Muscle layer of duodenum (tissue), 2 donors: ENCODE data around the gene PCBD1.
"Not testable (repeated sequence)": the region's sequence is repeated elsewhere in the genome, so short reads cannot be mapped to it uniquely, and the experiment has no call there.

Experiments used
- H3K27ac ChIP-seq: one replicate; pipeline ENCODE4 v1.7.0; 2013; ENCODE audit warnings: mild to moderate bottlenecking, low read length
- H3K27me3 ChIP-seq: one replicate; pipeline ENCODE4 v1.7.0; 2013; ENCODE audit warnings: low read depth, mild to moderate bottlenecking, control low read depth, low read length
- H3K36me3 ChIP-seq, 2 donors: one replicate each; pipeline ENCODE4 v1.7.0; 2013; ENCODE audit warnings: low read length in 2 of 2, control low read depth in 1 of 2, mild to moderate bottlenecking in 1 of 2; ENCODE audit not compliant: insufficient read depth in 2 of 2, control insufficient read depth in 1 of 2
- H3K4me1 ChIP-seq, 2 donors: one replicate each; pipeline ENCODE4 v1.7.0; 2013; ENCODE audit warnings: low read length in 2 of 2, mild to moderate bottlenecking in 2 of 2, control low read depth in 1 of 2, moderate library complexity in 1 of 2; ENCODE audit not compliant: insufficient read depth in 2 of 2, control insufficient read depth in 1 of 2
- H3K4me3 ChIP-seq, 2 donors: one replicate each; pipeline ENCODE4 v1.7.0; 2013; ENCODE audit warnings: low read length in 2 of 2, low read depth in 1 of 2, mild to moderate bottlenecking in 1 of 2
- H3K9me3 ChIP-seq, 2 donors: one replicate each; pipeline ENCODE4 v1.7.0; 2013; ENCODE audit warnings: low read length in 2 of 2, control low read depth in 1 of 2, mild to moderate bottlenecking in 1 of 2; ENCODE audit not compliant: control insufficient read depth in 1 of 2
- donor health status: healthy.

PCBD1 gene

GRCh38 chr10:70927189-70927943 is 39.0 kb upstream of the PCBD1 start:
- H3K27me3 ChIP-seq = no peaks in the 10 kb centered on the region

GRCh38 chr10:70926226-70927000 is 38.0 kb upstream of the PCBD1 start:
- Histone ChIP-seq H3K27me3 (no peaks in the 10 kb centered on the region), H3K9me3 (no peaks in the 10 kb centered on the region), H3K4me3 (no peak overlapping the region), H3K4me1 (no peaks in the 10 kb centered on the region), H3K27ac (no peak overlapping the region), H3K36me3 (no peaks in the 10 kb centered on the region)

More at GRCh38 chr10:70927189-70927943, 39.0 kb upstream of the PCBD1 start:
- Histone ChIP-seq H3K4me3 (no peak overlapping the region), H3K9me3 (no peaks in the 10 kb centered on the region), H3K27ac (no peak overlapping the region), H3K36me3 (no peaks in the 10 kb centered on the region), H3K4me1 (no peaks in the 10 kb centered on the region)

GRCh38 chr10:70925377-70926225 is 37.2 kb upstream of the PCBD1 start:
- no peaks in the 10 kb centered on the region for H3K4me1 ChIP-seq

GRCh38 chr10:70923696-70924095 is 35.3 kb upstream of the PCBD1 start:
- no peak overlapping the region for H3K27ac ChIP-seq
- no peaks in the 10 kb centered on the region for H3K4me1 ChIP-seq
- no peaks in the 10 kb centered on the region for H3K9me3 ChIP-seq
- H3K36me3 ChIP-seq = no peaks in the 10 kb centered on the region
- H3K4me3 ChIP-seq = no peak overlapping the region
- H3K27me3 ChIP-seq = no peaks in the 10 kb centered on the region

More at GRCh38 chr10:70925377-70926225, 37.2 kb upstream of the PCBD1 start:
- H3K27ac ChIP-seq = no peak overlapping the region
- H3K4me3 ChIP-seq = no peak overlapping the region
- H3K27me3 ChIP-seq = no peaks in the 10 kb centered on the region
- H3K9me3 ChIP-seq = no peaks in the 10 kb centered on the region
- H3K36me3 ChIP-seq = no peaks in the 10 kb centered on the region

- Histone ChIP-seq H3K27ac (no peak overlapping the region), H3K27me3 (no peaks in the 10 kb centered on the region), H3K4me1 (no peaks in the 10 kb centered on the region), H3K9me3 (no peaks in the 10 kb centered on the region), H3K4me3 (no peak overlapping the region), H3K36me3 (no peaks in the 10 kb centered on the region)
Observed at GRCh38 chr10:70921285-70921684, 32.9 kb upstream of the PCBD1 start.

- H3K4me1 ChIP-seq = no peaks in the 10 kb centered on the region
- H3K9me3 ChIP-seq = no peaks in the 10 kb centered on the region
- no peak overlapping the region for H3K4me3 ChIP-seq
- H3K36me3 ChIP-seq = no peaks in the 10 kb centered on the region
- H3K27ac ChIP-seq = no peak overlapping the region
- H3K27me3 ChIP-seq = no peaks in the 10 kb centered on the region
Observed at GRCh38 chr10:70920519-70920918, 32.2 kb upstream of the PCBD1 start.

- H3K4me1 ChIP-seq, H3K4me3 ChIP-seq, H3K27ac ChIP-seq, H3K9me3 ChIP-seq, H3K27me3 ChIP-seq, H3K36me3 ChIP-seq: not testable (repeated sequence)
Observed at GRCh38 chr10:70919906-70920305, 31.5 kb upstream of the PCBD1 start.

GRCh38 chr10:70918851-70919530 is 30.6 kb upstream of the PCBD1 start:
- no peaks in the 10 kb centered on the region for H3K4me1 ChIP-seq
- no peaks in the 10 kb centered on the region for H3K36me3 ChIP-seq
- H3K27ac ChIP-seq = no peak overlapping the region
- no peaks in the 10 kb centered on the region for H3K27me3 ChIP-seq
- H3K4me3 ChIP-seq = no peak overlapping the region
- H3K9me3 ChIP-seq = no peaks in the 10 kb centered on the region

- H3K27me3 ChIP-seq = no peaks in the 10 kb centered on the region
- H3K4me3 ChIP-seq = no peak overlapping the region
- H3K9me3 ChIP-seq = no peaks in the 10 kb centered on the region
- H3K36me3 ChIP-seq = no peaks in the 10 kb centered on the region
- peaks cover 0 to 5% of the 10 kb centered on the region in 2 donors for H3K4me1 ChIP-seq
- no peak overlapping the region for H3K27ac ChIP-seq
Observed at GRCh38 chr10:70917635-70918034, 29.3 kb upstream of the PCBD1 start.

GRCh38 chr10:70917226-70917625 is 28.9 kb upstream of the PCBD1 start:
- H3K4me3 ChIP-seq = no peak overlapping the region
- H3K27me3 ChIP-seq = no peaks in the 10 kb centered on the region
- H3K36me3 ChIP-seq = no peaks in the 10 kb centered on the region
- no peaks in the 10 kb centered on the region for H3K9me3 ChIP-seq
- no peak overlapping the region for H3K27ac ChIP-seq
- peaks cover 0 to 5% of the 10 kb centered on the region in 2 donors for H3K4me1 ChIP-seq
